Measurements from ENCODE around the gene MRPL11. TPM values are rescaled to one million over a fixed set of nuclear protein-coding genes. Genes with fewer than 3 reads are reported as not detected.

Gene MRPL11
- total RNA-seq, 4 donors from 2014 or later: 35.5 to 58.3 (median 39.7) TPM

DNA sequence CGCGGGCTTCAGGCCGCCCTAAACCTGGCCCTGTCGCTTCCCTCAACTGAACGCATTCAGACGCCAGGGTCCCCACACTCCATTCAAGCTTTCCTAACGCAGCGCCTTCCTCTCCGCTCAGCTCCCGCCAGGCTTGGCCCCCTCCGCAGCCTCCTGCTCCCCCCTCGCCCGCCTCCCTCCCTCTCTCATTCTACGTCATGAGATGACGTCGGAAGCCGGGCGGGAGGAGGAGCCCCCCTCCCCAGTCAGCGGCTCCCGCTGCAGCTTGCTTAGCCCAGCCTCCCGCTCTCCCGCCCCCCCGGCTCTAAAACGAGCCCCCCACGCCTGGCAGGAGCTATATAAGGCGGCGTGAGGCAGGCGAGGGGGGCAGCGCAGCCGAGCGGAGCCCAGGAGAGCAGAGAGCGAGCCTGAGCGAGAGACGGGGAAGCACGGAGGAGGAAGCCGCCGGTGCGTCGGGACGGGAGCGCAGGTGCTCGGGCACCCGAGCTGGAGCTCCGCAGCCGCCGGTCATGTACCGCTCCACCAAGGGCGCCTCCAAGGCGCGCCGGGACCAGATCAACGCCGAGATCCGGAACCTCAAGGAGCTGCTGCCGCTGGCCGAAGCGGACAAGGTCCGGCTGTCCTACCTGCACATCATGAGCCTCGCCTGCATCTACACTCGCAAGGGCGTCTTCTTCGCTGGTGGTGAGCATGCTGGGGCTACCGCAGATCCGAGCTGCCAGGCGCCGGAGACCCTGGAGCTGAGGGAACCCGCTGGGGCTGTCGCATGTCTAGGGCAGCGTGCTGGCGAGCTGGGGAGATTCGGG lies 17.8 kb downstream of the MRPL11 start, which contains the start of gene NPAS4:
NPAS4 (plus strand) TSS at position 365 of the 806 bp plus-strand sequence; CDS start at position 510, 145 bp downstream.
- H3K4me3 ChIP-seq (replicated peaks in 1 of 3): no peak within 1 kb of the TSS
- no peak within 1 kb of the TSS for H3K27ac ChIP-seq
- no peaks in the 10 kb centered on the region for H3K36me3 ChIP-seq
- intact Hi-C loops (cut with DNase I): loop anchor here (5.0 kb wide), 1 partner anchor 134 kb away; the partner anchor contains the start of gene YIF1A
- H3K9me3 ChIP-seq: no peaks in the 10 kb centered on the region
- DNase-seq: no peak
- H3K4me1 ChIP-seq: peaks cover 0 to 29% of the 10 kb centered on the region in 2 donors
- no peaks in the 10 kb centered on the region for H3K27me3 ChIP-seq
- WGBS, 2 donors: 5 to 6% methylated on average over 28 to 33 of the region's 71 CpGs
- TF ChIP-seq, protein P1, sequence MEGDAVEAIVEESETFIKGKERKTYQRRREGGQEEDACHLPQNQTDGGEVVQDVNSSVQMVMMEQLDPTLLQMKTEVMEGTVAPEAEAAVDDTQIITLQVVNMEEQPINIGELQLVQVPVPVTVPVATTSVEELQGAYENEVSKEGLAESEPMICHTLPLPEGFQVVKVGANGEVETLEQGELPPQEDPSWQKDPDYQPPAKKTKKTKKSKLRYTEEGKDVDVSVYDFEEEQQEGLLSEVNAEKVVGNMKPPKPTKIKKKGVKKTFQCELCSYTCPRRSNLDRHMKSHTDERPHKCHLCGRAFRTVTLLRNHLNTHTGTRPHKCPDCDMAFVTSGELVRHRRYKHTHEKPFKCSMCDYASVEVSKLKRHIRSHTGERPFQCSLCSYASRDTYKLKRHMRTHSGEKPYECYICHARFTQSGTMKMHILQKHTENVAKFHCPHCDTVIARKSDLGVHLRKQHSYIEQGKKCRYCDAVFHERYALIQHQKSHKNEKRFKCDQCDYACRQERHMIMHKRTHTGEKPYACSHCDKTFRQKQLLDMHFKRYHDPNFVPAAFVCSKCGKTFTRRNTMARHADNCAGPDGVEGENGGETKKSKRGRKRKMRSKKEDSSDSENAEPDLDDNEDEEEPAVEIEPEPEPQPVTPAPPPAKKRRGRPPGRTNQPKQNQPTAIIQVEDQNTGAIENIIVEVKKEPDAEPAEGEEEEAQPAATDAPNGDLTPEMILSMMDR (IDR thresholded peaks at IDR 0.05): no peak
- no peak for TF ChIP-seq POLR2A (IDR thresholded peaks at IDR 0.05)

DNA sequence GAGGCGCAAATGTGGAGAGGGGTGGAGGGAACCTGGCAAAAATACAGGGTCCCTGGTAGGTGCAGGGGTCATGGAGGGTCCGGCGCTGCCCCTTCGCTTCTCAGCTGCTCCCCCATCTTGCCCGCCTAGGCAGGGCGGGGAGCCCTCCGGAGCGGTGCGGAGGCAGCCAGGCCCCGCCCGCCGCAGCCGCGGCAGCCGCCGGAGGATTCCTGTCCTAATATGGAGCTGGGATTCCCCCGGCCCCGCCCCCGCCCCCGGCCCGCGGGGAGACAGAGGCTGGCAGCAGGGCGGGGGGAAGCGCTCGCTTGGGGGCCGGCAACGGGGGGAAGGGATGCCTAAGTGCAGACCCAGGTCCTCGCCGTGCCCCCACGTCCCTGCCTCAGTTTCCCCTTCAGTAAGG lies 18.8 kb downstream of the MRPL11 start:
- no peak for DNase-seq
- no peaks in the 10 kb centered on the region for H3K27me3 ChIP-seq
- no peaks in the 10 kb centered on the region for H3K36me3 ChIP-seq
- 3 to 9% methylated on average over 6 to 16 of the region's 30 CpGs for WGBS, 2 donors
- H3K4me1 ChIP-seq: peaks cover 0 to 29% of the 10 kb centered on the region in 2 donors
- no peak for TF ChIP-seq POLR2A (IDR thresholded peaks at IDR 0.05)
- TF ChIP-seq, protein P1 (IDR thresholded peaks at IDR 0.05): no peak
- intact Hi-C loops (cut with DNase I): loop anchor here (5.0 kb wide), 1 partner anchor 133 kb away; the partner anchor contains the start of gene YIF1A
- H3K9me3 ChIP-seq: no peaks in the 10 kb centered on the region
- H3K27ac ChIP-seq: no peak overlapping the region
- no peak overlapping the region for H3K4me3 ChIP-seq (replicated peaks in 1 of 3)

- WGBS, 2 donors: 33 to 47% methylated on average over 3 of the region's 3 CpGs
- no peak for DNase-seq
- TF ChIP-seq, protein P1 (IDR thresholded peaks at IDR 0.05): no peak
- no peak for TF ChIP-seq POLR2A (IDR thresholded peaks at IDR 0.05)
- no peaks in the 10 kb centered on the region for H3K36me3 ChIP-seq
- intact Hi-C loops (cut with DNase I): no loop called here
- no peaks in the 10 kb centered on the region for H3K27me3 ChIP-seq
- H3K4me3 ChIP-seq (replicated peaks in 1 of 3): no peak overlapping the region
- H3K9me3 ChIP-seq: no peaks in the 10 kb centered on the region
- H3K27ac ChIP-seq: no peak overlapping the region
- peaks cover 0 to 29% of the 10 kb centered on the region in 2 donors for H3K4me1 ChIP-seq
Observed at GRCh38 chr11:66418986-66419308, 19.7 kb downstream of the MRPL11 start.

- DNase-seq: peak; percentile 89
- Histone ChIP-seq H3K9me3 (no peaks in the 10 kb centered on the region), H3K4me1 (peaks cover 0 to 29% of the 10 kb centered on the region in 2 donors), H3K36me3 (no peaks in the 10 kb centered on the region), H3K4me3 (replicated peaks in 1 of 3) (no peak overlapping the region), H3K27me3 (no peaks in the 10 kb centered on the region), H3K27ac (peak overlapping the region in 2 of 3 donors; percentile 29 to 41)
- TF ChIP-seq POLR2A (IDR thresholded peaks at IDR 0.05): no peak
- TF ChIP-seq, protein P1 (IDR thresholded peaks at IDR 0.05): peak in 4 of 6 experiments; percentile 20 to 52 (median 29)
- 10 to 17% methylated on average over 16 of the region's 16 CpGs for WGBS, 2 donors
- intact Hi-C loops (cut with DNase I): no loop called here
Observed at GRCh38 chr11:66418168-66418985, 20.3 kb downstream of the MRPL11 start.
